ENCODE data around the gene IGF1.

IGF1 gene

GRCh38 chr12:102427543-102427941, 52.8 kb downstream of the IGF1 start:
- in situ Hi-C loops (cut with MboI; ENCODE audit: low sequenced_read_pairs, unreplicated experiment), result no loop called here
- TF ChIP-seq, protein P1, sequence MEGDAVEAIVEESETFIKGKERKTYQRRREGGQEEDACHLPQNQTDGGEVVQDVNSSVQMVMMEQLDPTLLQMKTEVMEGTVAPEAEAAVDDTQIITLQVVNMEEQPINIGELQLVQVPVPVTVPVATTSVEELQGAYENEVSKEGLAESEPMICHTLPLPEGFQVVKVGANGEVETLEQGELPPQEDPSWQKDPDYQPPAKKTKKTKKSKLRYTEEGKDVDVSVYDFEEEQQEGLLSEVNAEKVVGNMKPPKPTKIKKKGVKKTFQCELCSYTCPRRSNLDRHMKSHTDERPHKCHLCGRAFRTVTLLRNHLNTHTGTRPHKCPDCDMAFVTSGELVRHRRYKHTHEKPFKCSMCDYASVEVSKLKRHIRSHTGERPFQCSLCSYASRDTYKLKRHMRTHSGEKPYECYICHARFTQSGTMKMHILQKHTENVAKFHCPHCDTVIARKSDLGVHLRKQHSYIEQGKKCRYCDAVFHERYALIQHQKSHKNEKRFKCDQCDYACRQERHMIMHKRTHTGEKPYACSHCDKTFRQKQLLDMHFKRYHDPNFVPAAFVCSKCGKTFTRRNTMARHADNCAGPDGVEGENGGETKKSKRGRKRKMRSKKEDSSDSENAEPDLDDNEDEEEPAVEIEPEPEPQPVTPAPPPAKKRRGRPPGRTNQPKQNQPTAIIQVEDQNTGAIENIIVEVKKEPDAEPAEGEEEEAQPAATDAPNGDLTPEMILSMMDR (IDR thresholded peaks at IDR 0.05; ENCODE audit: borderline replicate concordance, control extremely low read depth, extremely low read depth, insufficient read depth, missing control alignments), result no peak
- DNase-seq (ENCODE audit: low spot score), result no peak

- TF ChIP-seq, protein P1 (IDR thresholded peaks at IDR 0.05; ENCODE audit: borderline replicate concordance, control extremely low read depth, extremely low read depth, insufficient read depth, missing control alignments), result no peak
- in situ Hi-C loops (cut with MboI; ENCODE audit: low sequenced_read_pairs, unreplicated experiment), result no loop called here
- DNase-seq (ENCODE audit: low spot score), result no peak
Observed at GRCh38 chr12:102426599-102427542, 53.5 kb downstream of the IGF1 start.

DNA sequence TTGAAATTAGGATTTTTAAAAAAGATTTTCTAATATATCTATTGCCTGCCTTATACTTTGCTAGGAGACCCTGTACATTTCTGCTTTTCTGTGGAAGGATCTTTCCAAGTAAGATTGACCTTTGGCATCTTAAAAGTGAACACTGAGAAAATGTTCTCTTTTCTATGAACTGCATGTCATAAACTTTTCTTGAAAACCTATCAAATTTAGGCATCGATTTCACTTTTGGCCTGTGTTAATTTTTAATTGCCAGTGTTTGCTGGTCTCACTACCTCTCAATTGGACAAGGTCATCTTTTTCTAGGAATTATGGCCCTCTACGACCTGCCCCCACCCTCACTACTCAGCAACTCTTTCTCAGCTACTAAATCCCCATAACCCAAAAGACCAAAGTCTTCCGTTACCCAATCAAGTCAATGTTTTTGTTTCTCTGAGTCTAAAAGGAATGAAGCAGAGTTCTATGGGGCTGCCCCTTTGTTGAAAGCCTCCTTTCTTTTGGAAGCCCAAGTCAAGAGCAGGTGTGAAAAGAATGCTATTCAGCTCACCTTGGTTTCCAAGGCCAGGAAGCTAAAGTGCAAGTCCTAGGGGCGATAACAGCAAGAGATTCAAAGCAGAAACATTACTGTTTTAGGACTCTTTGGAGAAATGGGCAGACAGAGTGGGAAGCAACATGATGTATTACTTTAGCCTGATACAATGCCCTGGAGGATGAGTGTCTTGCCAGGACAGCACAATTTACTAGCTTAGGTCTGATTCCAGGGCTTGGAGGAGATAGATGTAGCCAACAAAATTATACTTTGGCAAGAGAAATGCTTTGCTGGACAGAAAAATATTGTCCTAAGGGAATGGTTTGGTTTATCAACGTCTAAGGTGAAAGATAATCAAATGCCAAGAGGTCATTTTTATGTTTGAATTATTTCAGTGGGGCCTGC, 55.0 kb downstream of the IGF1 start:
- DNase-seq (ENCODE audit: low spot score), result no peak
- in situ Hi-C loops (cut with MboI; ENCODE audit: low sequenced_read_pairs, unreplicated experiment), result no loop called here
- TF ChIP-seq, protein P1 (IDR thresholded peaks at IDR 0.05; ENCODE audit: borderline replicate concordance, control extremely low read depth, extremely low read depth, insufficient read depth, missing control alignments), result no peak

- in situ Hi-C loops (cut with MboI; ENCODE audit: low sequenced_read_pairs, unreplicated experiment), result no loop called here
- TF ChIP-seq, protein P1 (IDR thresholded peaks at IDR 0.05; ENCODE audit: borderline replicate concordance, control extremely low read depth, extremely low read depth, insufficient read depth, missing control alignments), result no peak
- no peak for DNase-seq (ENCODE audit: low spot score)
Observed at GRCh38 chr12:102423462-102423861, 56.9 kb downstream of the IGF1 start.

DNA sequence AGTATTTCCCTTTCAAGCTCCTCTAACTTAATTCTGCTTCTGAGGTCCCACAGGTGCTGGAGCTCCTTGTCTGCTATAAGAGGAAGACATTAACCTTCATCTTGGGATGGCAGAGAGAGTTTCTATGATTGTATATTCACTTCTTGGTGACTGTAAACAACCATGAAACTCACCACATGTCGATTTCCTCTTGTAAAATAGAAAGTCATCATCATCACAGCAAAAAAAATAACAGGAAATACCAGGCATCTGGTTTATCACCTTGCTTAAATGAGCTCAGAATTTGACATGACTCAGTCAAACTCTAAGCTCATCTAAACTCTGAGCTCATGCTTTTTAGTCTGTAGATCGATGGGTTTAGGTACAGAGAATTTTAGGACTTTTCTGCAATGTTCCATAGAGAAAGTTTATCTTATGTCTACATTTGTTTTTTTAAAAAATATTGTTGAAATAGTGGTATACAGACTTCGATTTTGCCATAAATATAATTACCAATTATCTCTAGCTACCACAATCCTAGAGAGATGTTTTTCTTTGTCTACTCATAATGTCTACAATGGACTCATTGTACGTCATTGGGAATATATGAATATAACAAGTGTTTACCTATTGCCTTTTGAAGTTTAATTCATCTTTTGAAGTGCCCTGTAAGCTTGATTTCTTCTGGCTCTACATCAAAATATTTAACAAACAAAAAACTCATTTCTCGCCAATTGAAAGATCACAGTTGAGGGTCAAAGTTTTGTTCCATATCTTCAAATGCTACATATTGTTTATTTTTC, 58.4 kb downstream of the IGF1 start:
- in situ Hi-C loops (cut with MboI; ENCODE audit: low sequenced_read_pairs, unreplicated experiment), result no loop called here
- TF ChIP-seq, protein P1 (IDR thresholded peaks at IDR 0.05; ENCODE audit: borderline replicate concordance, control extremely low read depth, extremely low read depth, insufficient read depth, missing control alignments), result no peak
- DNase-seq (ENCODE audit: low spot score), result no peak

Measured in GM13976 (cell line).